Pancreas (tissue), 10 donors: ENCODE results near the gene PRRC2B. TPM values are rescaled to one million over a fixed set of nuclear protein-coding genes. Genes with fewer than 3 reads are reported as not detected.

Experiments
- ATAC-seq, 4 donors: fragments of 200-7000 bp; cut with Tn5 transposase; one replicate each; pipeline versions ENCODE4 v1.8.0 to v1.9.1; 2020; ENCODE audit warnings: mild to moderate bottlenecking in 4 of 4, moderate library complexity in 4 of 4
- DNase-seq, 6 donors: peaks; one replicate each; pipeline ENCODE4 v3.0.0-alpha.2; 2020
- FAIRE-seq: peaks from 2 replicates; lab custom pipeline; 2012; peaks lifted over from hg19 to GRCh38; lab: Jason Lieb, UNC
- H3K27ac ChIP-seq, 4 donors: fragments of 200-600 bp; sonication (generic); 1 replicate in 3 of 4; 2 replicates in 1 of 4; pipeline versions ENCODE4 v1.5.0 to v1.8.0; 2020
- H3K27me3 ChIP-seq, 4 donors: fragments of 200-600 bp; one replicate each; pipeline ENCODE4 v1.8.0; 2021
- H3K36me3 ChIP-seq, 3 donors: fragments of 200-600 bp; sonication (generic) in 1 of 3; one replicate each; pipeline versions ENCODE4 v1.5.0 to v1.8.0; 2020 to 2021
- H3K4me1 ChIP-seq, 3 donors: fragments of 200-600 bp; one replicate each; pipeline ENCODE4 v1.8.0; 2021
- H3K4me3 ChIP-seq, 4 donors: fragments of 200-600 bp; sonication (generic) in 2 of 4; one replicate each; pipeline versions ENCODE4 v1.5.0 to v1.8.0; 2020 to 2021
- H3K9me3 ChIP-seq, 4 donors: fragments of 200-600 bp; one replicate each; pipeline ENCODE4 v1.8.0; 2021
- CTCF ChIP-seq, 4 donors: fragments of 200-600 bp; sonication (generic) in 3 of 4; IDR thresholded peaks; one replicate each; pipeline versions ENCODE4 v1.5.0 to v1.8.0; 2021; ENCODE audit warnings: antibody characterized with exemption in 4 of 4
- WGBS, 2 donors: extraction: QIAGEN DNeasy Blood & Tissue Kit; methylation state at CpG; one replicate each; pipeline ENCODE4 v1.1.7; 2013; 5-methylcytosine and 5-hydroxymethylcytosine counted together
- intact Hi-C, 3 donors: fragments of 100-400 bp; cut with DNase I; formaldehyde crosslinking; loops; one replicate each; pipeline versions ENCODE4 v1.11.1 to v1.14.2; 2022
- polyA plus RNA-seq, 2 donors: library from polyadenylated mRNA; stranded (reverse); fragments of 200-250 nt; gene quantifications; one replicate each; pipeline ENCODE4 v1.2.3, GENCODE V29; 2013
- total RNA-seq, 6 donors: library from RNA; stranded (reverse); fragmentation: NEBNext Ultra II Directional in 4 of 6; extraction: Animal tissue kit (Norgen Biotek cat#: 25700) in 4 of 6; gene quantifications; one replicate each; pipeline versions ENCODE4 v1.2.1 to v1.2.4, GENCODE V29; 2021 to 2023
- donor health status: healthy with polysubstance abuse.
- donor health status: DM: no; HTN: no; CAD: no; lungs with moderate emphysema.
- donor health status: DM: no; HTN: no; CAD: no.
- donor health status: control.
- donor health status: control.
- donor health status: Bipolar disorder and iron deficiency.
- donor health status: DM: yes; HTN: yes; CAD: no.
- donor health status: DM: no; HTN: no; CAD: no.
- donor health status: DM: no; HTN: no; CAD: no.
- donor health status: DM: yes; HTN: yes; CAD: no.

The PRRC2B gene
- total and polyA plus RNA-seq, 8 donors: 44.8 to 132 (median 90.3) TPM

- no peak for FAIRE-seq
- no peaks in the 10 kb centered on the region for H3K9me3 ChIP-seq
Observed at GRCh38 chr9:131473198-131473885, 79.5 kb downstream of the PRRC2B start.

GRCh38 chr9:131473891-131474290, 80.0 kb downstream of the PRRC2B start:
- ATAC-seq: no peak
- Histone ChIP-seq H3K9me3 (no peaks in the 10 kb centered on the region), H3K4me3 (no peak overlapping the region), H3K4me1 (no peaks in the 10 kb centered on the region), H3K27me3 (no peaks in the 10 kb centered on the region), H3K36me3 (peaks cover 16 to 88% (median 59%) of the 10 kb centered on the region in 3 donors), H3K27ac (no peak overlapping the region)
- WGBS, 2 donors: 85 to 86% methylated on average over 10 of the region's 10 CpGs
- no peak for TF ChIP-seq CTCF (IDR thresholded peaks at IDR 0.05)
- FAIRE-seq: no peak
- intact Hi-C loops: loop anchor here in 1 of 3 donors (10.0 kb wide), 1 partner anchor 119 kb away; no protein-coding TSS in a partner anchor
- peak in 2 of 6 donors; percentile 34 to 47 for DNase-seq

More at GRCh38 chr9:131473198-131473885, 79.5 kb downstream of the PRRC2B start:
- ATAC-seq (no peak), DNase-seq (peak in 2 of 6 donors; percentile 27 to 36)
- TF ChIP-seq CTCF (IDR thresholded peaks at IDR 0.05): no peak
- intact Hi-C loops: loop anchor here in 1 of 3 donors (10.0 kb wide), 1 partner anchor 119 kb away; no protein-coding TSS in a partner anchor
- Histone ChIP-seq H3K36me3 (peaks cover 16 to 90% (median 63%) of the 10 kb centered on the region in 3 donors), H3K27ac (no peak overlapping the region), H3K4me3 (no peak overlapping the region), H3K27me3 (no peaks in the 10 kb centered on the region), H3K4me1 (no peaks in the 10 kb centered on the region)
- 93 to 94% methylated on average over 9 of the region's 9 CpGs for WGBS, 2 donors

- no peak overlapping the region for H3K4me3 ChIP-seq
- ATAC-seq: no peak
- no peaks in the 10 kb centered on the region for H3K27me3 ChIP-seq
- intact Hi-C loops: loop anchor here in 1 of 3 donors (10.0 kb wide), 1 partner anchor 120 kb away; no protein-coding TSS in a partner anchor
- no peaks in the 10 kb centered on the region for H3K4me1 ChIP-seq
- 91 to 93% methylated on average over 16 of the region's 16 CpGs for WGBS, 2 donors
- H3K27ac ChIP-seq: no peak overlapping the region
- DNase-seq: peak in 2 of 6 donors; percentile 39 to 57
- no peak for FAIRE-seq
- H3K36me3 ChIP-seq: peaks cover 16 to 92% (median 62%) of the 10 kb centered on the region in 3 donors
- H3K9me3 ChIP-seq: no peaks in the 10 kb centered on the region
- TF ChIP-seq CTCF (IDR thresholded peaks at IDR 0.05): no peak
Observed at GRCh38 chr9:131474711-131475110, 80.8 kb downstream of the PRRC2B start.

GRCh38 chr9:131475111-131475955, 81.4 kb downstream of the PRRC2B start:
- 93 to 95% methylated on average over 46 of the region's 46 CpGs for WGBS, 2 donors
- no peaks in the 10 kb centered on the region for H3K9me3 ChIP-seq
- peaks cover 16 to 89% (median 66%) of the 10 kb centered on the region in 3 donors for H3K36me3 ChIP-seq
- ATAC-seq (peak in 1 of 4 donors; percentile 9), FAIRE-seq (no peak), DNase-seq (peak in 2 of 6 donors; percentile 57 to 70)
- intact Hi-C loops: loop anchor here in 1 of 3 donors (10.0 kb wide), 1 partner anchor 121 kb away; no protein-coding TSS in a partner anchor
- H3K4me1 ChIP-seq: no peaks in the 10 kb centered on the region
- TF ChIP-seq CTCF (IDR thresholded peaks at IDR 0.05): no peak
- no peaks in the 10 kb centered on the region for H3K27me3 ChIP-seq
- no peak overlapping the region for H3K27ac ChIP-seq
- no peak overlapping the region for H3K4me3 ChIP-seq
